ENCODE measurements around the gene CDCA3.

CDCA3 gene

GRCh38 chr12:6852651-6853354, 1.7 kb upstream of the CDCA3 start:
- no peak for DNase-seq (ENCODE audit: low spot score)

- DNase-seq (ENCODE audit: low spot score), result peak; percentile 100
Measured at GRCh38 chr12:6851921-6852650, 1.0 kb upstream of the CDCA3 start, which contains the start of gene USP5. USP5 (plus strand) TSS chr12:6852150; CDS start chr12:6852180, 30 bp downstream.

GRCh38 chr12:6850796-6851152, 312 bp downstream of the CDCA3 start:
- no peak for DNase-seq (ENCODE audit: low spot score)

GRCh38 chr12:6849976-6850560, 1.0 kb downstream of the CDCA3 start:
- DNase-seq (ENCODE audit: low spot score), result no peak

GRCh38 chr12:6849427-6849826, 1.7 kb downstream of the CDCA3 start:
- DNase-seq (ENCODE audit: low spot score), result no peak

GRCh38 chr12:6847676-6848075, 3.4 kb downstream of the CDCA3 start:
- no peak for DNase-seq (ENCODE audit: low spot score)

GRCh38 chr12:6846316-6846869, 4.7 kb downstream of the CDCA3 start:
- DNase-seq (ENCODE audit: low spot score), result no peak

GRCh38 chr12:6845395-6845794, 5.7 kb downstream of the CDCA3 start:
- DNase-seq (ENCODE audit: low spot score), result no peak

GRCh38 chr12:6843118-6843902, 7.8 kb downstream of the CDCA3 start:
- DNase-seq (ENCODE audit: low spot score), result peak; percentile 59

GRCh38 chr12:6842075-6842474, 9.0 kb downstream of the CDCA3 start:
- DNase-seq (ENCODE audit: low spot score), result no peak

GRCh38 chr12:6840761-6841515, 10.1 kb downstream of the CDCA3 start, which contains the start of gene GNB3:
GNB3 (plus strand) TSS chr12:6840925; CDS start chr12:6841288, 363 bp downstream.
- no peak for DNase-seq (ENCODE audit: low spot score)

GRCh38 chr12:6840330-6840729, 10.8 kb downstream of the CDCA3 start:
- DNase-seq (ENCODE audit: low spot score), result no peak

GRCh38 chr12:6839482-6840201, 11.4 kb downstream of the CDCA3 start:
- peak; percentile 90 for DNase-seq (ENCODE audit: low spot score)

GRCh38 chr12:6838854-6839253, 12.2 kb downstream of the CDCA3 start:
- DNase-seq (ENCODE audit: low spot score), result no peak

GRCh38 chr12:6837370-6838060, 13.6 kb downstream of the CDCA3 start:
- no peak for DNase-seq (ENCODE audit: low spot score)

- no peak for DNase-seq (ENCODE audit: low spot score)
Measured at GRCh38 chr12:6836851-6837250, 14.2 kb downstream of the CDCA3 start.

- no peak for DNase-seq (ENCODE audit: low spot score)
Measured at GRCh38 chr12:6834873-6835272, 16.2 kb downstream of the CDCA3 start.

GRCh38 chr12:6834254-6834653, 16.8 kb downstream of the CDCA3 start:
- DNase-seq (ENCODE audit: low spot score), result no peak

GRCh38 chr12:6833189-6833890, 17.7 kb downstream of the CDCA3 start:
- no peak for DNase-seq (ENCODE audit: low spot score)

Data from SK-N-DZ (cell line).